ENCODE measurements around the gene DNER.

DNER gene

GRCh38 chr2:229627728-229628127, 86.6 kb downstream of the DNER start:
- Histone ChIP-seq H2AFZ (ENCODE audit: low read depth, low read length) (no peak overlapping the region), H3K27me3 (ENCODE audit: low read depth, low read length) (no peaks in the 10 kb centered on the region), H3K4me1 (ENCODE audit: low read length) (peaks cover 5% of the 10 kb centered on the region), H4K20me1 (ENCODE audit: insufficient read depth, low read length) (no peaks in the 10 kb centered on the region), H3K36me3 (replicated peaks; ENCODE audit: low read depth, low read length) (no peaks in the 10 kb centered on the region), H3K4me2 (ENCODE audit: low read length) (no peak overlapping the region), H3K9me3 (ENCODE audit: insufficient read depth, low read length) (no peaks in the 10 kb centered on the region), H3K9ac (ENCODE audit: low read length) (no peak overlapping the region), H3K79me2 (ENCODE audit: low read length) (no peaks in the 10 kb centered on the region), H3K27ac (ENCODE audit: low read length) (no peak overlapping the region), H3K4me3 (ENCODE audit: low read length) (no peak overlapping the region)
- no peak for TF ChIP-seq EZH2phosphoT487 (IDR thresholded peaks at IDR 0.05; ENCODE audit: low read depth)
- TF ChIP-seq CTCF (IDR thresholded peaks at IDR 0.05; ENCODE audit: low read depth, low read length): no peak

- no peak overlapping the region for H3K4me3 ChIP-seq (ENCODE audit: low read length)
- H3K79me2 ChIP-seq (ENCODE audit: low read length): no peaks in the 10 kb centered on the region
- TF ChIP-seq EZH2phosphoT487 (IDR thresholded peaks at IDR 0.05; ENCODE audit: low read depth): no peak
- TF ChIP-seq CTCF (IDR thresholded peaks at IDR 0.05; ENCODE audit: low read depth, low read length): no peak
- no peaks in the 10 kb centered on the region for H3K9me3 ChIP-seq (ENCODE audit: insufficient read depth, low read length)
- no peaks in the 10 kb centered on the region for H3K27me3 ChIP-seq (ENCODE audit: low read depth, low read length)
- H3K36me3 ChIP-seq (replicated peaks; ENCODE audit: low read depth, low read length): no peaks in the 10 kb centered on the region
- H3K9ac ChIP-seq (ENCODE audit: low read length): no peak overlapping the region
- no peak overlapping the region for H2AFZ ChIP-seq (ENCODE audit: low read depth, low read length)
- H4K20me1 ChIP-seq (ENCODE audit: insufficient read depth, low read length): no peaks in the 10 kb centered on the region
- H3K4me2 ChIP-seq (ENCODE audit: low read length): no peak overlapping the region
- H3K4me1 ChIP-seq (ENCODE audit: low read length): peaks cover 4% of the 10 kb centered on the region
- H3K27ac ChIP-seq (ENCODE audit: low read length): no peak overlapping the region
Measured at GRCh38 chr2:229622495-229623355, 91.6 kb downstream of the DNER start.

GRCh38 chr2:229620759-229621158, 93.6 kb downstream of the DNER start:
- Histone ChIP-seq H3K79me2 (ENCODE audit: low read length) (no peaks in the 10 kb centered on the region), H4K20me1 (ENCODE audit: insufficient read depth, low read length) (no peaks in the 10 kb centered on the region), H3K36me3 (replicated peaks; ENCODE audit: low read depth, low read length) (no peaks in the 10 kb centered on the region), H3K4me3 (ENCODE audit: low read length) (no peak overlapping the region), H3K4me2 (ENCODE audit: low read length) (no peak overlapping the region), H3K9ac (ENCODE audit: low read length) (no peak overlapping the region), H3K27ac (ENCODE audit: low read length) (no peak overlapping the region), H3K4me1 (ENCODE audit: low read length) (peaks cover 4% of the 10 kb centered on the region), H2AFZ (ENCODE audit: low read depth, low read length) (no peak overlapping the region), H3K9me3 (ENCODE audit: insufficient read depth, low read length) (no peaks in the 10 kb centered on the region), H3K27me3 (ENCODE audit: low read depth, low read length) (no peaks in the 10 kb centered on the region)
- TF ChIP-seq CTCF (IDR thresholded peaks at IDR 0.05; ENCODE audit: low read depth, low read length) (no peak), EZH2phosphoT487 (IDR thresholded peaks at IDR 0.05; ENCODE audit: low read depth) (no peak)

GRCh38 chr2:229620289-229620688, 94.1 kb downstream of the DNER start:
- H4K20me1 ChIP-seq (ENCODE audit: insufficient read depth, low read length): no peaks in the 10 kb centered on the region
- H3K36me3 ChIP-seq (replicated peaks; ENCODE audit: low read depth, low read length): no peaks in the 10 kb centered on the region
- no peak for TF ChIP-seq EZH2phosphoT487 (IDR thresholded peaks at IDR 0.05; ENCODE audit: low read depth)
- no peak for TF ChIP-seq CTCF (IDR thresholded peaks at IDR 0.05; ENCODE audit: low read depth, low read length)
- H3K27me3 ChIP-seq (ENCODE audit: low read depth, low read length): no peaks in the 10 kb centered on the region
- no peak overlapping the region for H3K9ac ChIP-seq (ENCODE audit: low read length)
- no peaks in the 10 kb centered on the region for H3K9me3 ChIP-seq (ENCODE audit: insufficient read depth, low read length)
- no peaks in the 10 kb centered on the region for H3K79me2 ChIP-seq (ENCODE audit: low read length)
- H3K27ac ChIP-seq (ENCODE audit: low read length): no peak overlapping the region
- peaks cover 4% of the 10 kb centered on the region for H3K4me1 ChIP-seq (ENCODE audit: low read length)
- H2AFZ ChIP-seq (ENCODE audit: low read depth, low read length): no peak overlapping the region
- no peak overlapping the region for H3K4me3 ChIP-seq (ENCODE audit: low read length)
- no peak overlapping the region for H3K4me2 ChIP-seq (ENCODE audit: low read length)

Data from OCI-LY3 (cell line).